Trophoblast cell (in vitro differentiated cells and primary cell): ENCODE measurements around the gene RNASEH1.

Experiments
- DNase-seq, 2 donors: peaks; one replicate each; pipeline ENCODE4 v3.0.0-alpha.2; 2016
- H2AFZ ChIP-seq: 2 replicates; pipeline ENCODE4 v1.6.1; 2013; ENCODE audit warnings: low read length, moderate library complexity, mild to moderate bottlenecking; ENCODE audit not compliant: insufficient read depth, poor library complexity
- H2AK5ac ChIP-seq: 2 replicates; pipeline ENCODE4 v1.6.1; 2013; ENCODE audit warnings: mild to moderate bottlenecking, low read length
- H2BK120ac ChIP-seq: 2 replicates; pipeline ENCODE4 v1.6.1; 2013; ENCODE audit warnings: low read length, mild to moderate bottlenecking, moderate library complexity; ENCODE audit not compliant: insufficient read depth, poor library complexity
- H2BK12ac ChIP-seq: 2 replicates; pipeline ENCODE4 v1.6.1; 2013; ENCODE audit warnings: mild to moderate bottlenecking, low read length, moderate library complexity
- H2BK5ac ChIP-seq: 2 replicates; pipeline ENCODE4 v1.6.1; 2013; ENCODE audit warnings: low read length, low read depth, moderate library complexity, mild to moderate bottlenecking; ENCODE audit not compliant: poor library complexity
- H3K14ac ChIP-seq: 2 replicates; pipeline ENCODE4 v1.6.1; 2013; ENCODE audit warnings: mild to moderate bottlenecking, low read length
- H3K18ac ChIP-seq: 2 replicates; pipeline ENCODE4 v1.6.1; 2013; ENCODE audit warnings: mild to moderate bottlenecking, low read length
- H3K23ac ChIP-seq: 2 replicates; pipeline ENCODE4 v1.6.1; 2013; ENCODE audit warnings: low read length
- H3K27ac ChIP-seq: 2 replicates; pipeline ENCODE4 v1.5.1; 2013; ENCODE audit warnings: low read depth, mild to moderate bottlenecking, inconsistent platforms, low read length, moderate library complexity
- H3K27me3 ChIP-seq: 2 replicates; pipeline ENCODE4 v1.6.1; 2013; ENCODE audit warnings: inconsistent platforms, mild to moderate bottlenecking, low read length, moderate library complexity; ENCODE audit not compliant: insufficient read depth
- H3K36me3 ChIP-seq, 2 experiments: 1 replicate in 1 of 2; 2 replicates in 1 of 2; pipeline ENCODE4 v1.6.1; 2013; ENCODE audit warnings: low read length in 2 of 2, mild to moderate bottlenecking in 2 of 2, moderate library complexity in 1 of 2; ENCODE audit not compliant: insufficient read depth in 2 of 2, control insufficient read depth in 1 of 2
- H3K4ac ChIP-seq: 2 replicates; pipeline ENCODE4 v1.6.1; 2013; ENCODE audit warnings: low read depth, mild to moderate bottlenecking, low read length, moderate library complexity
- H3K4me1 ChIP-seq, 2 experiments: 1 replicate in 1 of 2; 2 replicates in 1 of 2; pipeline ENCODE4 v1.6.1; 2013; ENCODE audit warnings: low read length in 2 of 2, mild to moderate bottlenecking in 2 of 2, moderate library complexity in 1 of 2; ENCODE audit not compliant: insufficient read depth in 2 of 2, control insufficient read depth in 1 of 2
- H3K4me2 ChIP-seq: 2 replicates; pipeline ENCODE4 v1.6.1; 2013; ENCODE audit warnings: inconsistent platforms, mild to moderate bottlenecking, low read length, moderate library complexity
- H3K4me3 ChIP-seq: 2 replicates; pipeline ENCODE4 v1.5.1; 2013; ENCODE audit warnings: mild to moderate bottlenecking, low read depth, low read length, inconsistent platforms
- H3K79me1 ChIP-seq: one replicate; pipeline ENCODE4 v1.6.1; 2013; ENCODE audit warnings: low read length
- H3K79me2 ChIP-seq: 2 replicates; pipeline ENCODE4 v1.6.1; 2013; ENCODE audit warnings: low read length, mild to moderate bottlenecking; ENCODE audit not compliant: control insufficient read depth, insufficient read depth, poor library complexity
- H3K9ac ChIP-seq: 2 replicates; pipeline ENCODE4 v1.6.1; 2013; ENCODE audit warnings: mild to moderate bottlenecking, low read length
- H3K9me3 ChIP-seq: 2 replicates; pipeline ENCODE4 v1.6.1; 2013; ENCODE audit warnings: low read depth, mild to moderate bottlenecking, control low read depth, inconsistent platforms, low read length; ENCODE audit not compliant: insufficient read depth
- H4K12ac ChIP-seq: 2 replicates; pipeline ENCODE4 v1.6.1; 2013; ENCODE audit warnings: low read depth, mild to moderate bottlenecking, low read length, moderate library complexity
- H4K8ac ChIP-seq: 2 replicates; pipeline ENCODE4 v1.6.1; 2013; ENCODE audit warnings: low read depth, mild to moderate bottlenecking, low read length, moderate library complexity
- H4K91ac ChIP-seq: one replicate; pipeline ENCODE4 v1.6.1; 2013; ENCODE audit warnings: low read depth, mild to moderate bottlenecking, low read length, moderate library complexity
- WGBS: extraction: QIAGEN DNeasy Blood & Tissue Kit; methylation state at CpG from one replicate; pipeline ENCODE4 v1.1.7; 2013; ENCODE audit warnings: missing lambda C conversion rate; ENCODE audit not compliant: insufficient read length, insufficient coverage; ENCODE audit errors: extremely low coverage; 5-methylcytosine and 5-hydroxymethylcytosine counted together

The RNASEH1 gene

GRCh38 chr2:3503483-3503882 lies 54.6 kb downstream of the RNASEH1 start:
- Histone ChIP-seq H3K4ac (no peak overlapping the region), H3K79me2 (no peaks in the 10 kb centered on the region), H2BK12ac (no peak overlapping the region), H4K91ac (no peak overlapping the region), H3K14ac (no peak overlapping the region), H2AFZ (no peak overlapping the region), H3K9me3 (peaks cover 5% of the 10 kb centered on the region), H4K12ac (no peak overlapping the region), H3K4me2 (no peak overlapping the region), H3K4me1 (no peaks in the 10 kb centered on the region), H4K8ac (no peak overlapping the region), H3K4me3 (no peak overlapping the region), H3K23ac (no peak overlapping the region), H3K27ac (no peak overlapping the region), H3K18ac (no peak overlapping the region), H2BK120ac (no peak overlapping the region), H3K79me1 (no peaks in the 10 kb centered on the region), H3K27me3 (no peaks in the 10 kb centered on the region), H3K9ac (no peak overlapping the region), H3K36me3 (peaks cover 20 to 38% of the 10 kb centered on the region in 2 experiments), H2BK5ac (no peak overlapping the region), H2AK5ac (no peak overlapping the region)
- no peak for DNase-seq
- no CpG with 5 or more reads among the region's 13 CpGs for WGBS

GRCh38 chr2:3503046-3503445 lies 55.1 kb downstream of the RNASEH1 start:
- no peak overlapping the region for H2BK12ac ChIP-seq
- no peak overlapping the region for H4K91ac ChIP-seq
- H3K27ac ChIP-seq = no peak overlapping the region
- H3K4me3 ChIP-seq = no peak overlapping the region
- H3K9ac ChIP-seq = no peak overlapping the region
- H3K36me3 ChIP-seq = peaks cover 22 to 40% of the 10 kb centered on the region in 2 experiments
- no peak overlapping the region for H3K4me2 ChIP-seq
- no peak overlapping the region for H3K4ac ChIP-seq
- no peak overlapping the region for H3K18ac ChIP-seq
- H3K27me3 ChIP-seq = no peaks in the 10 kb centered on the region
- H4K8ac ChIP-seq = no peak overlapping the region
- no peak overlapping the region for H3K23ac ChIP-seq
- H3K4me1 ChIP-seq = no peaks in the 10 kb centered on the region
- peaks cover 5% of the 10 kb centered on the region for H3K9me3 ChIP-seq
- WGBS = 100% methylated on average over 4 of the region's 14 CpGs
- no peaks in the 10 kb centered on the region for H3K79me1 ChIP-seq
- H2BK120ac ChIP-seq = no peak overlapping the region
- DNase-seq = no peak
- no peak overlapping the region for H2AK5ac ChIP-seq
- H3K14ac ChIP-seq = no peak overlapping the region
- H3K79me2 ChIP-seq = no peaks in the 10 kb centered on the region
- no peak overlapping the region for H2BK5ac ChIP-seq
- no peak overlapping the region for H4K12ac ChIP-seq
- no peak overlapping the region for H2AFZ ChIP-seq

DNA sequence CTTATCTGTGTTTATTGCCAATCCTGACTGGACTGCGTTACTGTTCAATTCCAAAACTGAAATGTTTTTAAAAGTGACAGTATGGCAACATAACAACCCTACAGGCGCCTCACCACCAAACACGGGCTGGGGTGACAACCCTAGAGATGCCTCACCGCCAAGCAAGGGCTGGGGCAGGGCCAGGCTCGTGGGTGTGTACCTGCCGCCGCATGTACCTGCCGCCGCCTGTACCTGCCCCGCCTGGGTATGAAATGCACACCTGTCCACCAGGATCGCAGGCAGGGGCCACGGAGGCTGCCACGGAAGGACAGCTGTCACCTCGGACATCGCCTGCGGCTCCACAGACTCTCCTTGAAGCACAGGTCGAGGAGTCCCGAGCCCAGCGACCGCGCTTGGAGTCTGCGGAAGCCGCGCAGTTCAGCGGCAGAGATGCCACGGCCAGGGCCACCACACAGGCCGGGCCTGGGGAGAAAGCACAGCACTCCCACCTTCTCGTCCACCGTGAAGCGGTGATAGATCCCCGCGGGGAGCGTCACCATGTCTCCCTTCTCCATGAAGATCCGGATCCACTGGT lies 57.7 kb downstream of the RNASEH1 start:
- no peak overlapping the region for H4K91ac ChIP-seq
- H2BK12ac ChIP-seq = no peak overlapping the region
- H3K9me3 ChIP-seq = peaks cover 5% of the 10 kb centered on the region
- no peaks in the 10 kb centered on the region for H3K27me3 ChIP-seq
- H4K12ac ChIP-seq = no peak overlapping the region
- no CpG with 5 or more reads among the region's 34 CpGs for WGBS
- no peak overlapping the region for H3K4ac ChIP-seq
- H3K9ac ChIP-seq = no peak overlapping the region
- H3K4me3 ChIP-seq = no peak overlapping the region
- H3K18ac ChIP-seq = no peak overlapping the region
- H3K27ac ChIP-seq = no peak overlapping the region
- H3K79me1 ChIP-seq = no peaks in the 10 kb centered on the region
- no peaks in the 10 kb centered on the region for H3K4me1 ChIP-seq
- no peak overlapping the region for H4K8ac ChIP-seq
- no peak overlapping the region for H3K14ac ChIP-seq
- H3K79me2 ChIP-seq = no peaks in the 10 kb centered on the region
- DNase-seq = no peak
- H3K36me3 ChIP-seq = peaks cover 30 to 46% of the 10 kb centered on the region in 2 experiments
- H3K4me2 ChIP-seq = no peak overlapping the region
- H2BK120ac ChIP-seq = no peak overlapping the region
- H2AK5ac ChIP-seq = no peak overlapping the region
- H3K23ac ChIP-seq = no peak overlapping the region
- no peak overlapping the region for H2BK5ac ChIP-seq
- no peak overlapping the region for H2AFZ ChIP-seq

DNA sequence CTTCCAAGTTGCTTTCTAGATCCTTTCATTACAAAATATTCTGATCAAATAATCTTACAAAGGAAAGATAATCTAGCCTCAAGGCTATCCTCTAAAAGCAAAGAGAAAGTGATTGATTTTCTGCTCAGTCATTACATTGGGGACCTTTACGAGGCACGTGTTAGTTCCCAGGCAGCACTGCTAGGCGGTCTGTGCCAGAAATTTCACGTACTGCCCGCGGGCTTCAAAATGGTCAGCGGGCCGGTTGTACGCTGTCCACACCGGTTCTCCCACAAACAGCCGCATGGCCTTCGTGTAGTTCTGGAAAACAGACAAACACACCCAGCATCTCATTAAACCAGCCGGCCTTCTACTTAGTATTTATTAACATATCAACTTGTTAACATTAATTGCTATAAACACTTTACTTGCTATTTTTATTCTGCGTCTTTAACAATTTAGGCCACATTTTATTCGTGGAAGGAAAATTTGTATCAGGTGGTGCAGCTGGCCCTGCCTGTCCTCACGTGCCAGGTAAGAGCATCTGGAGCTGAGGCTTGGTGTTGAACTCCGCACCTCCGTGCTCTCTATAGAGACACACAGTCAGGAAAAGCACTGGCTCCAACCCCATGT lies 59.2 kb downstream of the RNASEH1 start:
- H3K4me1 ChIP-seq = no peaks in the 10 kb centered on the region
- no peak overlapping the region for H3K14ac ChIP-seq
- no peak overlapping the region for H2BK120ac ChIP-seq
- no peak overlapping the region for H3K4me3 ChIP-seq
- H2BK12ac ChIP-seq = no peak overlapping the region
- H3K4ac ChIP-seq = no peak overlapping the region
- no peak overlapping the region for H4K8ac ChIP-seq
- H3K4me2 ChIP-seq = no peak overlapping the region
- H3K9me3 ChIP-seq = peaks cover 5% of the 10 kb centered on the region
- no peak overlapping the region for H3K9ac ChIP-seq
- H4K91ac ChIP-seq = no peak overlapping the region
- H3K23ac ChIP-seq = no peak overlapping the region
- H3K27ac ChIP-seq = no peak overlapping the region
- WGBS = no CpG with 5 or more reads among the region's 18 CpGs
- no peak overlapping the region for H2BK5ac ChIP-seq
- no peaks in the 10 kb centered on the region for H3K79me1 ChIP-seq
- no peak overlapping the region for H4K12ac ChIP-seq
- no peaks in the 10 kb centered on the region for H3K27me3 ChIP-seq
- H2AK5ac ChIP-seq = no peak overlapping the region
- H2AFZ ChIP-seq = no peak overlapping the region
- H3K18ac ChIP-seq = no peak overlapping the region
- no peaks in the 10 kb centered on the region for H3K79me2 ChIP-seq
- peaks cover 32 to 42% of the 10 kb centered on the region in 2 experiments for H3K36me3 ChIP-seq
- no peak for DNase-seq
